ENCODE measurements around the gene ZNF418.
A peak's percentile ranks its signal among the peaks of the same experiment; 100 is the strongest.
"Not testable (repeated sequence)": the region's sequence is repeated elsewhere in the genome, so short reads cannot be mapped to it uniquely, and the experiment has no call there.

The ZNF418 gene

GRCh38 chr19:57900311-57900710 lies 34.9 kb downstream of the ZNF418 start:
- Histone ChIP-seq H3K4me1 (ENCODE audit: control insufficient read depth, insufficient read depth, low read length, poor library complexity, severe bottlenecking) (no peaks in the 10 kb centered on the region), H3K27ac (ENCODE audit: insufficient read depth, low read length, poor library complexity, severe bottlenecking) (no peak overlapping the region), H3K27me3 (replicated peaks; ENCODE audit: control insufficient read depth, insufficient read depth, low read length, poor library complexity, severe bottlenecking) (no peaks in the 10 kb centered on the region), H3K36me3 (ENCODE audit: control insufficient read depth, insufficient read depth, low read length) (no peaks in the 10 kb centered on the region), H3K9me3 (ENCODE audit: control insufficient read depth, low read length) (no peaks in the 10 kb centered on the region), H3K4me3 (ENCODE audit: insufficient read depth, low read depth, low read length, poor library complexity, severe bottlenecking) (no peak overlapping the region)
- DNase-seq = no peak

- H3K27me3 ChIP-seq (replicated peaks; ENCODE audit: control insufficient read depth, insufficient read depth, low read length, poor library complexity, severe bottlenecking); H3K27ac ChIP-seq (ENCODE audit: insufficient read depth, low read length, poor library complexity, severe bottlenecking); DNase-seq; H3K4me1 ChIP-seq (ENCODE audit: control insufficient read depth, insufficient read depth, low read length, poor library complexity, severe bottlenecking); H3K4me3 ChIP-seq (ENCODE audit: insufficient read depth, low read depth, low read length, poor library complexity, severe bottlenecking); H3K36me3 ChIP-seq (ENCODE audit: control insufficient read depth, insufficient read depth, low read length); H3K9me3 ChIP-seq (ENCODE audit: control insufficient read depth, low read length): not testable (repeated sequence)
Measured at GRCh38 chr19:57890706-57891105, 44.5 kb downstream of the ZNF418 start.

GRCh38 chr19:57888560-57889231 lies 46.5 kb downstream of the ZNF418 start, which contains the start of gene ZNF814:
TSS of gene ZNF814 (minus strand) at chr19:57889037. CDS start at chr19:57888802, 235 bp downstream.
- Histone ChIP-seq H3K9me3 (ENCODE audit: control insufficient read depth, low read length) (no peaks in the 10 kb centered on the region), H3K27ac (ENCODE audit: insufficient read depth, low read length, poor library complexity, severe bottlenecking) (peak within 1 kb of the TSS; percentile 56)
- peak; percentile 59 to 67 (median 60) for DNase-seq

GRCh38 chr19:57888107-57888559 lies 47.1 kb downstream of the ZNF418 start:
- no peak for DNase-seq
- Histone ChIP-seq H3K36me3 (ENCODE audit: control insufficient read depth, insufficient read depth, low read length) (peaks cover 11% of the 10 kb centered on the region), H3K9me3 (ENCODE audit: control insufficient read depth, low read length) (no peaks in the 10 kb centered on the region), H3K27me3 (replicated peaks; ENCODE audit: control insufficient read depth, insufficient read depth, low read length, poor library complexity, severe bottlenecking) (no peaks in the 10 kb centered on the region), H3K4me1 (ENCODE audit: control insufficient read depth, insufficient read depth, low read length, poor library complexity, severe bottlenecking) (peaks cover 7% of the 10 kb centered on the region), H3K4me3 (ENCODE audit: insufficient read depth, low read depth, low read length, poor library complexity, severe bottlenecking) (peak overlapping the region; percentile 72), H3K27ac (ENCODE audit: insufficient read depth, low read length, poor library complexity, severe bottlenecking) (peak overlapping the region; percentile 56)

More at GRCh38 chr19:57888560-57889231, 46.5 kb downstream of the ZNF418 start, which contains the start of gene ZNF814:
- Histone ChIP-seq H3K36me3 (ENCODE audit: control insufficient read depth, insufficient read depth, low read length) (peaks cover 11% of the 10 kb centered on the region), H3K4me3 (ENCODE audit: insufficient read depth, low read depth, low read length, poor library complexity, severe bottlenecking) (peak within 1 kb of the TSS; percentile 72), H3K4me1 (ENCODE audit: control insufficient read depth, insufficient read depth, low read length, poor library complexity, severe bottlenecking) (peaks cover 7% of the 10 kb centered on the region), H3K27me3 (replicated peaks; ENCODE audit: control insufficient read depth, insufficient read depth, low read length, poor library complexity, severe bottlenecking) (no peaks in the 10 kb centered on the region)

- Histone ChIP-seq H3K9me3 (ENCODE audit: control insufficient read depth, low read length) (no peaks in the 10 kb centered on the region), H3K36me3 (ENCODE audit: control insufficient read depth, insufficient read depth, low read length) (peaks cover 11% of the 10 kb centered on the region), H3K4me3 (ENCODE audit: insufficient read depth, low read depth, low read length, poor library complexity, severe bottlenecking) (no peak overlapping the region), H3K27ac (ENCODE audit: insufficient read depth, low read length, poor library complexity, severe bottlenecking) (no peak overlapping the region), H3K4me1 (ENCODE audit: control insufficient read depth, insufficient read depth, low read length, poor library complexity, severe bottlenecking) (peaks cover 7% of the 10 kb centered on the region), H3K27me3 (replicated peaks; ENCODE audit: control insufficient read depth, insufficient read depth, low read length, poor library complexity, severe bottlenecking) (no peaks in the 10 kb centered on the region)
- DNase-seq = no peak
Measured at GRCh38 chr19:57887195-57887941, 47.8 kb downstream of the ZNF418 start.

- Histone ChIP-seq H3K27ac (ENCODE audit: insufficient read depth, low read length, poor library complexity, severe bottlenecking) (no peak overlapping the region), H3K4me3 (ENCODE audit: insufficient read depth, low read depth, low read length, poor library complexity, severe bottlenecking) (no peak overlapping the region), H3K36me3 (ENCODE audit: control insufficient read depth, insufficient read depth, low read length) (peaks cover 11% of the 10 kb centered on the region), H3K4me1 (ENCODE audit: control insufficient read depth, insufficient read depth, low read length, poor library complexity, severe bottlenecking) (peaks cover 7% of the 10 kb centered on the region), H3K9me3 (ENCODE audit: control insufficient read depth, low read length) (no peaks in the 10 kb centered on the region), H3K27me3 (replicated peaks; ENCODE audit: control insufficient read depth, insufficient read depth, low read length, poor library complexity, severe bottlenecking) (no peaks in the 10 kb centered on the region)
- no peak for DNase-seq
Measured at GRCh38 chr19:57886046-57886445, 49.2 kb downstream of the ZNF418 start.

- H3K9me3 ChIP-seq (ENCODE audit: control insufficient read depth, low read length) = peaks cover 67% of the 10 kb centered on the region
- not testable (repeated sequence) for H3K4me1 ChIP-seq (ENCODE audit: control insufficient read depth, insufficient read depth, low read length, poor library complexity, severe bottlenecking); H3K27me3 ChIP-seq (replicated peaks; ENCODE audit: control insufficient read depth, insufficient read depth, low read length, poor library complexity, severe bottlenecking); H3K27ac ChIP-seq (ENCODE audit: insufficient read depth, low read length, poor library complexity, severe bottlenecking); H3K4me3 ChIP-seq (ENCODE audit: insufficient read depth, low read depth, low read length, poor library complexity, severe bottlenecking); DNase-seq
- H3K36me3 ChIP-seq (ENCODE audit: control insufficient read depth, insufficient read depth, low read length) = peaks cover 29% of the 10 kb centered on the region
Measured at GRCh38 chr19:57873883-57874799, 61.1 kb downstream of the ZNF418 start.

GRCh38 chr19:57872450-57872849 lies 62.8 kb downstream of the ZNF418 start:
- no peaks in the 10 kb centered on the region for H3K4me1 ChIP-seq (ENCODE audit: control insufficient read depth, insufficient read depth, low read length, poor library complexity, severe bottlenecking)
- H3K4me3 ChIP-seq (ENCODE audit: insufficient read depth, low read depth, low read length, poor library complexity, severe bottlenecking) = no peak overlapping the region
- DNase-seq = no peak
- H3K27me3 ChIP-seq (replicated peaks; ENCODE audit: control insufficient read depth, insufficient read depth, low read length, poor library complexity, severe bottlenecking) = no peaks in the 10 kb centered on the region
- H3K9me3 ChIP-seq (ENCODE audit: control insufficient read depth, low read length) = peaks cover 70% of the 10 kb centered on the region
- no peak overlapping the region for H3K27ac ChIP-seq (ENCODE audit: insufficient read depth, low read length, poor library complexity, severe bottlenecking)
- peaks cover 38% of the 10 kb centered on the region for H3K36me3 ChIP-seq (ENCODE audit: control insufficient read depth, insufficient read depth, low read length)
